HEK293 (cell line): ENCODE measurements around the gene PYGM.

ENCODE experiments used
- BCL11A ChIP-seq: fragments of 450-650 bp; formaldehyde crosslinking; IDR thresholded peaks from 2 replicates; pipeline ENCODE4 v1.5.1; 2016; ENCODE audit warnings: low read depth, missing biosample characterization, missing genetic modification characterization
- BCL11B ChIP-seq: fragments of 450-650 bp; formaldehyde crosslinking; IDR thresholded peaks from 2 replicates; pipeline ENCODE4 v1.5.1; 2016; ENCODE audit warnings: low read depth, missing biosample characterization, missing genetic modification characterization
- HOXA7 ChIP-seq: sonication (generic); formaldehyde crosslinking; IDR thresholded peaks from 2 replicates; pipeline ENCODE4 v1.8.1; 2022; ENCODE audit warnings: missing genetic modification reagents, borderline replicate concordance
- HOXC10 ChIP-seq: sonication (generic); formaldehyde crosslinking; IDR thresholded peaks from 2 replicates; pipeline ENCODE4 v1.8.1; 2023; ENCODE audit warnings: mild to moderate bottlenecking, missing genetic modification reagents
- KLF1 ChIP-seq: fragments of 450-650 bp; formaldehyde crosslinking; IDR thresholded peaks from 2 replicates; pipeline ENCODE4 v1.5.1; 2016; ENCODE audit warnings: missing biosample characterization, missing genetic modification characterization
- KLF10 ChIP-seq: fragments of 450-650 bp; IDR thresholded peaks from 2 replicates; pipeline ENCODE4 v1.5.1; 2018; ENCODE audit warnings: missing biosample characterization, mild to moderate bottlenecking, missing genetic modification characterization
- KLF8 ChIP-seq: fragments of 450-650 bp; formaldehyde crosslinking; IDR thresholded peaks from 2 replicates; pipeline ENCODE4 v1.5.1; 2016; ENCODE audit warnings: missing biosample characterization, missing genetic modification characterization
- MEIS1 ChIP-seq: sonication (generic); formaldehyde crosslinking; IDR thresholded peaks from 2 replicates; pipeline ENCODE4 v1.8.1; 2022; ENCODE audit warnings: missing genetic modification reagents, mild to moderate bottlenecking, borderline replicate concordance
- SCRT2 ChIP-seq: fragments of 450-650 bp; formaldehyde crosslinking; IDR thresholded peaks from 2 replicates; pipeline ENCODE4 v1.5.1; 2016; ENCODE audit warnings: missing biosample characterization, missing genetic modification characterization
- ZBTB17 ChIP-seq: fragments of 450-650 bp; formaldehyde crosslinking; IDR thresholded peaks from 2 replicates; pipeline ENCODE4 v1.5.1; 2016; ENCODE audit warnings: missing biosample characterization, missing genetic modification characterization
- ZBTB48 ChIP-seq: fragments of 450-650 bp; formaldehyde crosslinking; IDR thresholded peaks from 2 replicates; pipeline ENCODE4 v1.5.1; 2016; ENCODE audit warnings: missing biosample characterization, missing genetic modification characterization
- ZBTB7A ChIP-seq: fragments of 450-650 bp; formaldehyde crosslinking; IDR thresholded peaks from 2 replicates; pipeline ENCODE4 v1.5.1; 2016; ENCODE audit warnings: low read depth, missing biosample characterization, missing genetic modification characterization
- ZNF169 ChIP-seq: fragments of 450-650 bp; formaldehyde crosslinking; IDR thresholded peaks from 2 replicates; pipeline ENCODE4 v1.5.1; 2016; ENCODE audit warnings: missing biosample characterization, missing genetic modification characterization
- ZNF184 ChIP-seq: fragments of 450-650 bp; IDR thresholded peaks from 2 replicates; pipeline ENCODE4 v1.5.1; 2018; ENCODE audit warnings: missing biosample characterization, mild to moderate bottlenecking, missing genetic modification characterization
- ZNF274 ChIP-seq, 2 experiments: fragments of 200-500 bp in 1 of 2; fragments of 450-650 bp in 1 of 2; sonication (Bioruptor generic) in 1 of 2; formaldehyde crosslinking in 1 of 2; IDR thresholded peaks; 2 replicates each; pipeline versions ENCODE4 v1.5.1 to v1.6.1; 2014 to 2016; ENCODE audit warnings: borderline replicate concordance in 1 of 2, inconsistent platforms in 1 of 2, low read length in 1 of 2, missing biosample characterization in 1 of 2, missing genetic modification characterization in 1 of 2
- ZNF292 ChIP-seq: fragments of 450-650 bp; formaldehyde crosslinking; IDR thresholded peaks from 2 replicates; pipeline ENCODE4 v1.5.1; 2016; ENCODE audit warnings: low read depth, missing biosample characterization, missing genetic modification characterization, borderline replicate concordance
- ZNF37A ChIP-seq: fragments of 450-650 bp; IDR thresholded peaks from 2 replicates; pipeline ENCODE4 v1.5.1; 2018; ENCODE audit warnings: missing biosample characterization, missing genetic modification characterization
- ZNF391 ChIP-seq: fragments of 450-650 bp; formaldehyde crosslinking; IDR thresholded peaks from 2 replicates; pipeline ENCODE4 v1.5.1; 2016; ENCODE audit warnings: low read depth, missing biosample characterization, missing genetic modification characterization, borderline replicate concordance
- ZNF423 ChIP-seq: fragments of 450-650 bp; formaldehyde crosslinking; IDR thresholded peaks from 2 replicates; pipeline ENCODE4 v1.5.1; 2016; ENCODE audit warnings: missing biosample characterization, missing genetic modification characterization
- ZNF521 ChIP-seq: fragments of 450-650 bp; formaldehyde crosslinking; IDR thresholded peaks from 2 replicates; pipeline ENCODE4 v1.5.1; 2017; ENCODE audit warnings: missing biosample characterization, mild to moderate bottlenecking, missing genetic modification characterization
- ZNF544 ChIP-seq: fragments of 450-650 bp; formaldehyde crosslinking; IDR thresholded peaks from 2 replicates; pipeline ENCODE4 v1.5.0; 2017; ENCODE audit warnings: missing biosample characterization, missing genetic modification characterization
- ZNF549 ChIP-seq: fragments of 450-650 bp; IDR thresholded peaks from 2 replicates; pipeline ENCODE4 v1.5.1; 2018; ENCODE audit warnings: missing biosample characterization, missing genetic modification characterization, mild to moderate bottlenecking, inconsistent platforms, moderate library complexity
- ZNF626 ChIP-seq: fragments of 450-650 bp; sonication (Bioruptor Pico); formaldehyde crosslinking; IDR thresholded peaks from 2 replicates; pipeline ENCODE4 v1.5.1; 2018; ENCODE audit warnings: missing biosample characterization, missing genetic modification characterization, inconsistent platforms
- ZNF654 ChIP-seq: fragments of 450-650 bp; formaldehyde crosslinking; IDR thresholded peaks from 2 replicates; pipeline ENCODE4 v1.5.1; 2016; ENCODE audit warnings: low read depth, missing biosample characterization, missing genetic modification characterization
- ZNF664 ChIP-seq: fragments of 450-650 bp; formaldehyde crosslinking; IDR thresholded peaks from 2 replicates; pipeline ENCODE4 v1.5.1; 2016; ENCODE audit warnings: missing biosample characterization, missing genetic modification characterization
- ZNF777 ChIP-seq: fragments of 450-650 bp; formaldehyde crosslinking; IDR thresholded peaks from 2 replicates; pipeline ENCODE4 v1.5.1; 2017; ENCODE audit warnings: missing biosample characterization, missing genetic modification characterization, borderline replicate concordance
- ZSCAN16 ChIP-seq: fragments of 450-650 bp; formaldehyde crosslinking; IDR thresholded peaks from 2 replicates; pipeline ENCODE4 v1.5.1; 2016; ENCODE audit warnings: missing biosample characterization, missing genetic modification characterization
- ZSCAN23 ChIP-seq: fragments of 450-650 bp; formaldehyde crosslinking; IDR thresholded peaks from 2 replicates; pipeline ENCODE4 v1.5.1; 2016; ENCODE audit warnings: missing biosample characterization, missing genetic modification characterization
- TF ChIP-seq, protein P1 (sequence below): fragments of 450-650 bp; formaldehyde crosslinking; optimal IDR thresholded peaks from 2 replicates; pipeline ENCODE3; 2016; ENCODE audit warnings: missing biosample characterization, mild to moderate bottlenecking, missing genetic modification characterization
- TF ChIP-seq, protein P2 (sequence below): fragments of 450-650 bp; formaldehyde crosslinking; IDR thresholded peaks from 2 replicates; pipeline ENCODE4 v1.5.1; 2016; ENCODE audit warnings: missing biosample characterization, missing genetic modification characterization
- TF ChIP-seq, protein P3 (sequence below): fragments of 450-650 bp; formaldehyde crosslinking; IDR thresholded peaks from 2 replicates; pipeline ENCODE4 v1.5.1; 2016; ENCODE audit warnings: missing biosample characterization, missing genetic modification characterization
- TF ChIP-seq, protein P4 (sequence below): fragments of 450-650 bp; formaldehyde crosslinking; IDR thresholded peaks from 2 replicates; pipeline ENCODE4 v1.5.1; 2017; ENCODE audit warnings: missing biosample characterization, missing genetic modification characterization
- TF ChIP-seq, protein P5 (sequence below): fragments of 450-650 bp; formaldehyde crosslinking; IDR thresholded peaks from 2 replicates; pipeline ENCODE4 v1.5.1; 2016; ENCODE audit warnings: missing biosample characterization, missing genetic modification characterization

PYGM gene

DNA sequence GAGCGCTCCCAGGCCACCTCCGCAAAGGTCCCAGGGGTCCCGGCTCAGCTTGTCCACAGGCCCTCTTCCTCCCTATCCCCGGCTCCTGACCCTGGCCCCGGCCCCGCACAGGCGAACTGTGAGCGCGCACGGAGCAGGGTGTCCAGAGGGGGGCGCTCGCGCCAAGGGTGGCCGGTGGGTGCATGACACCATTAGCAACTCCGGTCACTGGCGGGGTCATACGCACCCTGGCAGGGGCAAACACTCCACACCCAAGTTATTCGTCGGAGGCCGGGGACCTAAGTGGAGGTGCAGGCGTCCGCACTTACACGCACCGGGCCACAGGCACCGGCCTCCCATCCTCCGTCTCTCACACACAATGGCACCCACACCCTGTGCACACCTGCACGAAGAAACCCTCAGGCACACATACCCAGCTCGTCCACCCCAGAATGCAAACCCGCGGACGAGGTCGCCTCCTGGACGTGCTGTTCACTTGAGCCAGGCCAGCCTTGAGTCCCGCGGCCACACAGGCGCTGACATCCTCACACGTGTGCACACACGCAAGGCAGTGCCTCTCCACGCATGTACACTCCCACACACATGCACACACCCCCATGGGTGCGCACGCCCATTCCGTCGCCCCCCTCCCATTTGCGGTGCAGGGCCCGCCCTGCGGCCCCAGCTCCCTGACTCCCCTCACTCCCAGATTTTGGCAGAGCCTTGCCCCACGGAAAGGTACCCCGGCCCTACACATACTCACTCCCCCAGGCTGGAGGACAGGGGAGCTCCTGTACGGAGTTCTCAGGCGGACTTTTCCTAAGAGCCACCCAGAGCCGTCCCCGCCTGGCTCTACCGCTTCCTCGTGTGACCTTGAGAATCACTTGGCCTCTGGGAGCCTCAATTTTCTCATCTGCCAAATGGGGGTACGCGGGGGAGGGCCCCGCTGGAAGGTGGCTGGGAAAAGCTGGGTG is 15.9 kb downstream of the PYGM start, which contains the start of gene RASGRP2 (continued):
- TF ChIP-seq, protein P1, sequence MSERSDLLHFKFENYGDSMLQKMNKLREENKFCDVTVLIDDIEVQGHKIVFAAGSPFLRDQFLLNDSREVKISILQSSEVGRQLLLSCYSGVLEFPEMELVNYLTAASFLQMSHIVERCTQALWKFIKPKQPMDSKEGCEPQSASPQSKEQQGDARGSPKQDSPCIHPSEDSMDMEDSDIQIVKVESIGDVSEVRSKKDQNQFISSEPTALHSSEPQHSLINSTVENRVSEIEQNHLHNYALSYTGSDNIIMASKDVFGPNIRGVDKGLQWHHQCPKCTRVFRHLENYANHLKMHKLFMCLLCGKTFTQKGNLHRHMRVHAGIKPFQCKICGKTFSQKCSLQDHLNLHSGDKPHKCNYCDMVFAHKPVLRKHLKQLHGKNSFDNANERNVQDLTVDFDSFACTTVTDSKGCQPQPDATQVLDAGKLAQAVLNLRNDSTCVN, result peak; percentile 69
- TF ChIP-seq ZNF423 (tag by site-specific recombination) (peak; percentile 86), ZNF391 (tag by site-specific recombination) (no peak), ZBTB17 (no peak), ZNF549 (tag by site-specific recombination) (no peak), ZSCAN16 (tag by site-specific recombination) (0 out of 2 replicates have a peak, but pooled peaks have one; percentile 33), ZNF521 (tag by site-specific recombination) (no peak), MEIS1 (no peak), ZNF664 (tag by site-specific recombination) (no peak), HOXC10 (no peak), ZNF274 (IDR thresholded peaks at IDR 0.05; ENCODE audit: low read length) (no peak), ZNF274 (tag by site-specific recombination; IDR thresholded peaks at IDR 0.05; ENCODE audit: borderline replicate concordance) (no peak), ZBTB48 (peak; percentile 27; the same call in 1 of the 2 replicates), KLF8 (tag by site-specific recombination) (peak; percentile 49), BCL11B (tag by site-specific recombination) (peak; percentile 88), KLF1 (tag by site-specific recombination) (peak; percentile 69; the same call in 1 of the 2 replicates), BCL11A (tag by site-specific recombination) (peak; percentile 97), ZNF184 (tag by site-specific recombination) (no peak), ZNF292 (tag by site-specific recombination) (no peak), KLF10 (tag by site-specific recombination) (0 out of 2 replicates have a peak, but pooled peaks have one; percentile 46), ZSCAN23 (tag by site-specific recombination) (no peak), SCRT2 (tag by site-specific recombination) (no peak), ZBTB7A (tag by site-specific recombination) (0 out of 2 replicates have a peak, but pooled peaks have one; percentile 8), ZNF169 (tag by site-specific recombination) (no peak), ZNF544 (tag by site-specific recombination) (no peak), HOXA7 (CRISPR knock-in tag) (no peak), ZNF777 (0 out of 2 replicates have a peak, but pooled peaks have one; percentile 50), ZNF37A (no peak), ZNF654 (tag by site-specific recombination) (peak; percentile 58), ZNF626 (tag by site-specific recombination) (no peak)
- TF ChIP-seq, protein P2, sequence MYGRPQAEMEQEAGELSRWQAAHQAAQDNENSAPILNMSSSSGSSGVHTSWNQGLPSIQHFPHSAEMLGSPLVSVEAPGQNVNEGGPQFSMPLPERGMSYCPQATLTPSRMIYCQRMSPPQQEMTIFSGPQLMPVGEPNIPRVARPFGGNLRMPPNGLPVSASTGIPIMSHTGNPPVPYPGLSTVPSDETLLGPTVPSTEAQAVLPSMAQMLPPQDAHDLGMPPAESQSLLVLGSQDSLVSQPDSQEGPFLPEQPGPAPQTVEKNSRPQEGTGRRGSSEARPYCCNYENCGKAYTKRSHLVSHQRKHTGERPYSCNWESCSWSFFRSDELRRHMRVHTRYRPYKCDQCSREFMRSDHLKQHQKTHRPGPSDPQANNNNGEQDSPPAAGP (tag by site-specific recombination), result peak; percentile 74
- TF ChIP-seq, protein P3, sequence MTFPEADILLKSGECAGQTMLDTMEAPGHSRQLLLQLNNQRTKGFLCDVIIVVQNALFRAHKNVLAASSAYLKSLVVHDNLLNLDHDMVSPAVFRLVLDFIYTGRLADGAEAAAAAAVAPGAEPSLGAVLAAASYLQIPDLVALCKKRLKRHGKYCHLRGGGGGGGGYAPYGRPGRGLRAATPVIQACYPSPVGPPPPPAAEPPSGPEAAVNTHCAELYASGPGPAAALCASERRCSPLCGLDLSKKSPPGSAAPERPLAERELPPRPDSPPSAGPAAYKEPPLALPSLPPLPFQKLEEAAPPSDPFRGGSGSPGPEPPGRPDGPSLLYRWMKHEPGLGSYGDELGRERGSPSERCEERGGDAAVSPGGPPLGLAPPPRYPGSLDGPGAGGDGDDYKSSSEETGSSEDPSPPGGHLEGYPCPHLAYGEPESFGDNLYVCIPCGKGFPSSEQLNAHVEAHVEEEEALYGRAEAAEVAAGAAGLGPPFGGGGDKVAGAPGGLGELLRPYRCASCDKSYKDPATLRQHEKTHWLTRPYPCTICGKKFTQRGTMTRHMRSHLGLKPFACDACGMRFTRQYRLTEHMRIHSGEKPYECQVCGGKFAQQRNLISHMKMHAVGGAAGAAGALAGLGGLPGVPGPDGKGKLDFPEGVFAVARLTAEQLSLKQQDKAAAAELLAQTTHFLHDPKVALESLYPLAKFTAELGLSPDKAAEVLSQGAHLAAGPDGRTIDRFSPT (tag by site-specific recombination), result peak; percentile 72
- TF ChIP-seq, protein P4, sequence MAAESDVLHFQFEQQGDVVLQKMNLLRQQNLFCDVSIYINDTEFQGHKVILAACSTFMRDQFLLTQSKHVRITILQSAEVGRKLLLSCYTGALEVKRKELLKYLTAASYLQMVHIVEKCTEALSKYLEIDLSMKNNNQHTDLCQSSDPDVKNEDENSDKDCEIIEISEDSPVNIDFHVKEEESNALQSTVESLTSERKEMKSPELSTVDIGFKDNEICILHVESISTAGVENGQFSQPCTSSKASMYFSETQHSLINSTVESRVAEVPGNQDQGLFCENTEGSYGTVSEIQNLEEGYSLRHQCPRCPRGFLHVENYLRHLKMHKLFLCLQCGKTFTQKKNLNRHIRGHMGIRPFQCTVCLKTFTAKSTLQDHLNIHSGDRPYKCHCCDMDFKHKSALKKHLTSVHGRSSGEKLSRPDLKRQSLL (tag by site-specific recombination), result 0 out of 2 replicates have a peak, but pooled peaks have one; percentile 49
- TF ChIP-seq, protein P5, sequence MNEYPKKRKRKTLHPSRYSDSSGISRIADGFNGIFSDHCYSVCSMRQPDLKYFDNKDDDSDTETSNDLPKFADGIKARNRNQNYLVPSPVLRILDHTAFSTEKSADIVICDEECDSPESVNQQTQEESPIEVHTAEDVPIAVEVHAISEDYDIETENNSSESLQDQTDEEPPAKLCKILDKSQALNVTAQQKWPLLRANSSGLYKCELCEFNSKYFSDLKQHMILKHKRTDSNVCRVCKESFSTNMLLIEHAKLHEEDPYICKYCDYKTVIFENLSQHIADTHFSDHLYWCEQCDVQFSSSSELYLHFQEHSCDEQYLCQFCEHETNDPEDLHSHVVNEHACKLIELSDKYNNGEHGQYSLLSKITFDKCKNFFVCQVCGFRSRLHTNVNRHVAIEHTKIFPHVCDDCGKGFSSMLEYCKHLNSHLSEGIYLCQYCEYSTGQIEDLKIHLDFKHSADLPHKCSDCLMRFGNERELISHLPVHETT (tag by site-specific recombination), result no peak
